Amniotic stem cell (primary cell): Measurements from ENCODE around the gene VPS29.
"Not testable (repeated sequence)": the region's sequence is repeated elsewhere in the genome, so short reads cannot be mapped to it uniquely, and the experiment has no call there.

Experiments
- DNase-seq: peaks from one replicate; lab custom pipeline; 2025; lab: John Stamatoyannopoulos, UW

The VPS29 gene

DNA sequence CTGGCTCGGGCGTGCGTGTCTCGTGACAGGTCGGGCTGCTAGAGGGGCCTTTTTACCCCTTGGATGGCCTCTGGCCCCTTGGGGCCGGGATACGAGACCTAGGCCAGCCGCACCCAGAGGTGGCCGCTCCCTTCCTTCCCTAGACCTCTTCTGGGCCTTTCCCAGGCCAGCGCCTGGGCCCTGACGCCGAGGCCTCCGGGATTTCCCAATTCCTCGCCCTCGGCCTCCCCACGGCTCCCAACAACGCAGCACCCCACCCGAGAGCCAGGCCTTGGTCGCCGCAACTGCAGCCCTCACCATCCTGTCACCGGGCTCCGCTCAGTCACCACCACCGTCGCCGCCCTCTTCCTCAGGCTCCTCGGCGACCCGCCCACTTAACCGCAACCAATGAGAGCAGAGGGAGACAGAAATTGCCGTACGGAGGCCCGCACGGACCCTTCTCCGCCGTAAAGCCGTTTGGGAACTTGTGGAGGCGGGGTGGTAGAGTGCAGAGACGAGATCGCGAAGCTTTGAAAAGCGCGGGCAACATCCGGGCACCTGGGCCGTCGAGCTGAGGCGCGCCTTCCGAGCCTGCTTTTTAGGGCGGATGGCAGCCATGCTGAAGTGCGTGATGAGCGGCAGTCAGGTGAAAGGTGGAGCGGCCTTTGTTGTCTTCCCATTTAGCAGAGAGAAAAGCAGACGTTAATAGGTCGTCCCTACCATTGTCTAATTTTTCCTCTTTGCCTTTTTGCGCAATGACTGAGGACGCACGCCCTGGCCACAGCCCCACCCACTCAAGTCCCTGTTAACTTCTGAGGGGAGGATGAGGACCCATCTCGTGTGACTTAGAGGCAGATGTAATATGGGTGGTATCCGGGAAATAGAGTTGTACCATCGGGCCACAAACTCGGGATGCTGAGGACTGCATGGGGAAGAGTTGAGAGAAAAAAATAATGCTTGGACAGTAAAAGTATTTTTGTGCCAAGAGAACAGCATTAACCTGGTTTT lies at the start of gene VPS29, which contains the start of gene RAD9B:
Gene VPS29, minus strand, starts transcription at position 360 of the 987 bp plus-strand sequence. Its CDS starts 60 bp downstream, at position 300.
Gene RAD9B, plus strand, starts transcription at position 580 of the 987 bp plus-strand sequence. Its CDS starts 7 bp downstream, at position 587.
- peak; percentile 95 for DNase-seq

DNA sequence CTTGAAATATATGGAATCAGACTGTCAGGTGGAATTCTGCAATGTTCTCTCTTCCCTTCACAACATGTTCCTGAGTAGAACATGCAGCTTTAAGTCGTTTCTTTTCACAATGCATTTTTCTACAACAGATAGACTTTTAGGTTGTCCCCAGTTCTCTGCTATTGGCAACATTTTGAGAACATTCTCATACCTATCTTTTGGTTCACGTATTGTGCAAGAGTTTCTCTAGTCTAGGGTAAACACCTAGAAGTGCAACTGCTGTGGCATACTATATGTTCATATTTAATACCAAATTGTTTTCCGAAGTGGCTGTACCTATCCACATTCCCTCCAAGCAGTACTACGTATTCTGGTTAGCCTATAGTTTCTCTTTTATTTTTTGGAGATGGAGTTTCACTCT lies 49.1 kb upstream of the VPS29 start:
- DNase-seq, result no peak

DNA sequence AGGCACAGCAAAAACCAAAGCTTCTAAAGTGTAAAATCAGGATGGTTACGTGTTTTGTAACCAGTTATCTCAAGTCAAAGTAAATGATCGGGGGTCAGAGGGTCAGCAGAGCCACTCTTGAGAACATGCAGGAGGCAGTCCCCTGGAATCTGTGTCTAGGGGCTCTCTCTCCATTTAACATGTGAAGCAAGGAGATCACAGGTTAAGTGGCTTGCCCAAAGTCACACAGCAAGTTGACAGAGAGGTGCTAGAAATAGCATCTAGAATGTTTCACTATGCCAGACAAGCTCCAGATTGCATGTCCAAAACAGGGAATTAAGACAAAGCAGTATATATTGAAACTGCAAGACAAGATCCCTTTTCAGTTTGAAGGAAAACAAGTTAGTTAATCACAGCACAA lies 47.8 kb upstream of the VPS29 start:
- DNase-seq, result no peak

DNA sequence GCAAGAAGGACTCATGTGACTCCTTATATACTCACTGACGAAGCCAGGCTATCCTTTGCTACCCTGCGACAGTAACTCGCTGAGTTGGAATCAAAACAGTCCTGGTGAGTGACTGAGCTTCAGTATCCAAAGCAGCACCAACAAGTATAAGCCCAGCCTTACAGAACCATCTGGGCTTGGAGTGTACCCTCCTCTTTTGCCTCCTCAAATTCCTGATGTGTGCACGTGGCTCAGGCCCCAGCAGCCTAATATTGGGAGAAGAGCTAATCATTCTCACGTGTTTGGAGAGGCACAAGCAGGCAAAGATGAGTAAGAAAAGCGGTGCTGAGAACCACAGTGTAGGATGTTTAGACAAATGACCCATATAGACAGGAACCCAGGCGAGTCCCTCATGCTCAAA lies 46.8 kb upstream of the VPS29 start:
- no peak for DNase-seq

DNA sequence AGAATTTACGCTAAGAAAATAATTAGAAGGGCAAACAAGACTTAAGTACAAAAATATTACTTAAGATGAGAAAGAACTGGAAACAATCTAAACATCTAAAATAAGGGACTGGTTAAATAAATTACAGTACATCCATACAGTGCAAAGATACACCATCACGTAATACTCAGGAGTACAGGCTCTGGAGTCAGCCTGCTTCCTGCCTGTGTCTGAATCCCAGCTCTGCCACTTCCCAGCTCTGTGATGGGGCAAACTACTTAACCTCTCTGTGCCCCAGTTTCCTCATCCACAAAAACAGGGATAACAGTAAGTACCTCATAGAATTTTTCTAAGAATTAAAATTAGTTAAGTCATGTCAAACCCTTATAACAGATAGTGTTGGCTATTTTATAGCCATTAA lies 45.2 kb upstream of the VPS29 start:
- DNase-seq, result no peak

DNA sequence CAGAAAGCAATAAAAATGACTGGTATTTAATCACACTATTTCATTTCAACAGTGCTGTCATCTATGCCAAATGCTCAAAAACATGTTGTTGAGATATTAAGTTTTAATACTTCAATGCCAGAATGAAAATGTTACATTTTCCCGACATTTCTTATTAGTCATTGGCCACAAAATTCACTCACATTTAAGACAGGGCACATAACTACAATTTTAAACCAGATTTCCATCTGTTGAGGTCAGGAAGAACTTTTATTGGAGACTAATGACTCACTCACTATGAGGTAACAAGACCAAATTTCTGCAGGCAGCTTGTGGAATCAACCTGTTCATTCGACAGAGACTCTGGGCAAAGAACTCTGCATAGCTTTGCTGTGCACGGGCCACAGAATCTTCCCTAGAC lies 44.4 kb upstream of the VPS29 start:
- peak; percentile 57 for DNase-seq

DNA sequence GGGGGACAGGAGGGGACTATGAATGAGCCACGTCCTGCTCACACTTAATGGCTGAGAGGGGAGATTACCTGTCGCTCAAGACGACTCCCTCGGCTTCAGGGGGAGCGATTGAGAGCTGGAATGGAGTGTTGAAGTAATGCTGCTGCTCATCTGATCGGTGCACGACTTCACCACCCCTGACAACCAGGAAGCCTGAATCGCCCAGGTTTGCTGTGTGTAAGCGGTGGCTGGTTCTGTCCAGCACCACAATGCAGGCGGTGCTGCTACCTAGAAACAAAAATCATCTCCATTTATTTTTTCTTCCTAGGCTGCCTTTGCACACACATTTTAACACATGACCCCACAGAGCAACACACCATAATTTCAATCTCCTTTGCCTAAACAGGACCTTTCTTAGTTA lies 43.9 kb upstream of the VPS29 start:
- no peak for DNase-seq

DNA sequence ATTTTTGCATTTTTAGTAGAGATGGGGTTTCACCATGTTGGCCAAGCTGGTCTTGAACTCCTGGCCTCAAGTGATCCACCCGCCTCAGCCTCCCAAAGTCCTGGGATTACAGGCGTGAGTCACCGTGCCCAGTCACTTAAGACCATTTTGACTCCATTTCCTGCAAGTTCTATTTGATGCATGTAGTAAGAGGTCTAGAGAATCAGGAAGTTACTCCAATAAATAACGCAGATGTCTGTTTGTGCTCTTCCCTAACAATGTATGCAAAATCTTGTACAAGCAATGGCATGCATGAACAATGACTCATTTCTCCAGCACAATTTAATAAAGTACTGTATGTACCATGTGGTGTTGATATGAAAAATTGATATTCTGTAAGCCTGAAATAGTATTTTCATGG lies 43.3 kb upstream of the VPS29 start:
- not testable (repeated sequence) for DNase-seq

DNA sequence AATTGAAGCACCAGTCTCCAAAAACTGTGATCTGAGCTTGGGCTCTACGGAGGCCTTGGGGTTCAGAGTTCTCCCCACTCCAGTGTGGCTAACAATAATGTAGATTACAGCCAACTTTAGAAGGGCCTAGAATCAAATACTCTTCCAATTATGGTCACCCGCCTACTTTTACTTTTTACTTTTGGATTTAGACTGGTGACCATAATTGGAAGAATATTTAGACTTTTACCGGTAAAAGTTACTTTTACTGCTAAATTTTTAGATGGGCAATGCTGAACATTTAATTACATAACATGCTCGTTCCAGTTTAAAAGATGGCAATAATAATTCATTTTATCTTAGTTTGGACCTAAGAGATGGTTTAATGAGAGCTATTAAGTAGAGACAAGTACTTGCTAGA lies 42.1 kb upstream of the VPS29 start:
- no peak for DNase-seq

DNA sequence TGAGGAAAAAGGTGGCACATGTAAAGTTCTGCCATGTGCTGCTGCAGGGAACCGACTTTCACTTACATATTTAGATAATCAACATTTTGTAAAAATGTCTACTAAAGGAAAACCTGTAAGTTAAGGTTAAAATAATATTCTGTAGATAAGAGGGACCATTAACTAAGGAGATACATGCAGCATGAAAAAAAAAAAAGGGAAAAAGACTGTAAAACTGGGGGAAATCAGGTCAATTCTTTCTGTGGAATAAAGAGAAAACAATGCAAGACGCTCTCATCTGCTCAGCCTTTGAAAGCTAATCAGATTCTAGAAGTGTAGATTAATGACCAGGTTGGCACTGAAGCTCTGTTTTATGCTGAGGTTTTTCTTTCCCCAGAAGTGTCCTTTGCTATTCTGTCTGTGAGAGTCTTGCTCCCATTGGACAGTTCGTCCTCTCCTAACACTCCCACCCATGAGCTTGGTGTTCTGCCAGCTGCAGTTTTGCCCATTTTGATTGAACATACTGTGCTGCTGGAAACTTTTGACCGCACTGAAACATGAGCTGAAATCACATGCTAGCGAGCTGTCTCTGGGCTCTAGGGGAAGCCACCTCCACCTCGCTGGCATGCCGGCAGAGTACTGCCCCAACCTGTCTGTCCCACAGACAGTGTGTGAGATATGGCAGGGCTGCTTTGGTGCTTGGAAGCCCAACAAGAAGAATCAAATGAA lies 41.5 kb upstream of the VPS29 start:
- DNase-seq, result no peak

DNA sequence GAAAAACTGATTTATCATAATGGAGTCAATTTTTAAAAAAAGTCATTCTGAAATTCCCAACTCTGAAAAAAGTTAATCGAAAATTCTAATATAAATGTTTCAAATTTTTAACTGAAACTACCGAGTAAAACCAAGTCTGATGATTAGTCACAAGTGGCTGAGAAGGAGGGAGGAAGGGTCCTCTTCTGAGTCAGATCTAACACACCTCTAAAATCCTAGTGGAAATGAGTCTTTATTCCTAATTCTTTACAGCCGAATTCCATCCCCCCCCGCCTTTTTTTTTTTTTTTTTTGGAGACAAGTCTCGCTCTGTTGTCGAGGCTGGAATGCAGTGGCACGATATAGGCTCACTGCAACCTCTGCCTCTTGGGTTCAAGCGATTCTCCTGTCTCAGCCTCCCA lies 38.1 kb upstream of the VPS29 start:
- DNase-seq, result no peak

DNA sequence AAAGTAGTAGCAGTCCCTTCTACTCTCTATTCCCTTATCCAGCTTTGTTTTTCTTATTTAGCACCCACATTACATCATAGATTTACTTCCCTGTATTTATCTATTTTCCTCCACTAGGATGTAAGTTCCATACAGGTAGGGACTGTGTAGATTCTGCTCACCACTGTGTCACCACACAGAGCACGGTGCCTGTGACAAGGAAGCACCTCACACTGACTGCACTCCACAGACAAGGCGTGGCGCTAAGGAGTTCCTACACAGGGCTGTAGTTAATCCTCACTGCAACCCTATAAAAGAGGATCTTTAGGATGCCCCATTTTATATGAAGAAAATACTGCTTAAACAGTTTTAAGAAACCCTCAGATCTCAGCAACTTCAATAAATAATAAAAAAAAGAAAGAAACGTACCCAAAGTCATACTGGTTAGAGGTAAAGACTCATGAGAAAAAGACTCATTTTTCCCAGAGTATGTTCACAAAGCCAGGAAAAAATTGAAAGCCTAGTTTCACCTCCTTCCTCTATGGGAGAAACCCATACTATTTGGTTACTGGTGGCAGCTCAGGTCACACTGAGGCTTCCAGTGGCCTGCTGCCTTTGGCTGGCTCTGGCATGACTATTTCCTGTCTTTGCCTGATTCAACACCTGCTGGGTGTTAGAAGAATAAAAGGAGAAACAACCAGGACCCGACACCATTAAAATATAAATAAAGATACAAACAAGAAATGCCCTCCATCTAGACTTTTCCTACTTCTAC lies 37.1 kb upstream of the VPS29 start:
- DNase-seq, result no peak

DNA sequence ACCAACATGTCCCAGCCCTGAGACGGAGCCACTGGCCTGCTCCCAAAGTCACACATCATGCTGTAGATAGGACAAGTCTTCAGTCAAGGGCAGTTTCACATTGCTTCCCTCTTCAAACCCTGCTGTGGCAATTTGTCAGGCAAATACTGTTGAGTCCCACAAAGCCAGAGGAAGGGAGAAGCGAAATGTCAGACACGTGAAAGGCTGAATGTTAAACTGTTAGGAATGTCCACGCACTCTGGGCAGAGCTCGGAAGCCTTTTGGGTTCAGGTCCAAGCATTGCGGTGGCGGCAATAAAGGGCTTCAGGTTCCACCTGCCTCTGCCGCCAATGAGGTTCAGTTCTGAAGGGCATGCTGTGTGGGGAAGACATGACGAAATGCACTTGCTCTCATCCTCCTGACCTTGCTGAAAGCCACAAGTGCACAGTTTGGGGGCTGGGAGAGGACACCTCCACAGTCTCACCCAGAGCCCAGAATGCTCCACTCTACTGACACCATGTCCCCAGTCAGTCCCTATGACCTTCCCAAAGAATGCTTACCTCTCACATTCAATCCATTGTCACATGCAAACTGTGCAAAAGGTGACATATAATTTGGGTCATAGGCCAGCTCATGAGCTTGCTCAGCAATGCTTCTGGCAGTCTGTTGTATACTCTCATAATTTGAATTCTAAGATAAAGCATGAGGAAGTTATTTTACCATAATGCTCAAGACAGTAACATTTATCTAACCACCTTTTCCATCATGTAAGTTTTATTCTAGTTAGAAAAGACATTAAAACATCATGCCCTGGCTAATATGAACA lies 35.9 kb upstream of the VPS29 start:
- DNase-seq, result no peak

DNA sequence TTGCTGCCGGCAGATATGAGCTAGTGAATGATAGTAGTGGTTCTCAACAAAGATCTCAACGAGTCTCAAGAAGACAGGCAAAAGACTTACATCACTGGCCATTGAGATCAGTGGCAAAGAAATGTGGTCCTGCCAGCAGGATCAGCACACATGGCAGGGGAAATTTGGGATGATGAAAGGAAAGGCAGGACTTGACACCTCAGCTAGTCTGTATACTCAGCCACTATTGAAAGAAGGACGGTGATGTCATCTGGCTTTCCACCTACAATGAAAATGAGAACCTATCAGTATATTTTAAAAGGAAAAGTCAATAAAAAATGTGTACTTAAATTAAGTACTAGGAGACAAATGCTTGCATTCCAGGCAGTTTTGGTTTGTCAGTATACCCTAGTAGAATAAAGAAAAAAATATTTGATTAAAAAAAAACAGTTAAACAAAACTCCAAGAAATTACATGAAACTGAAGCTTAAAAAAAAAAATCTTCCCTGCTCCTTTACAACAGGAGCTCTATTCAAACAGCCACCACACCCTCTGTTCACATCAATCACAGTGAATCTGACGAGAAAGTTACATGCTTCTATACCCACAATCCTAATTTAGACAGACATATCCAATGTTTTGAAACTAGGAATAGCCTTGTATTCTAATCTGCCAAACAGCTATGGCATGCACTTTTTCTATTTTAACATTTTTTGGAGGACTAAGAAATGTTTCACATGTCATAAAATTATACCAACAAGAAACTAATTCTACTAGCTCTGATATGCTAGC lies 35.1 kb upstream of the VPS29 start:
- no peak for DNase-seq

DNA sequence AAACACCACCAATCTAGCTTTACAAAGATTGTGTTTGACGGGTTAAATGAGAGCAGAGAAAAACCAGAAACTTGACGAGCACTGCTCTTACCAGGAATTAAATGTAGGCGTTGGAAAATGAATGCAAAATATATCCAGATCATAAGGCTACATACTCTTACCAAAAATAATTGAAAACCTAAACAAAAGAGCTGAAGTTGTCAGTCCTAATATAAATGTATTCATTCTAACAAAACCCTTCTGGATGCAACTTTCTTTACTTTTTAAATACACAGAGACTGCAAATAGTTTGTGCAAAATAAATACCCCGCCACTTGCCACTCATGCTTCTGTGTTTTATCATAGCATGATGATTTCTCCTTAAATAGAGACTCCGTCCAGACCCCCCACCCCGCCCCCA lies 32.9 kb upstream of the VPS29 start:
- DNase-seq, result no peak

DNA sequence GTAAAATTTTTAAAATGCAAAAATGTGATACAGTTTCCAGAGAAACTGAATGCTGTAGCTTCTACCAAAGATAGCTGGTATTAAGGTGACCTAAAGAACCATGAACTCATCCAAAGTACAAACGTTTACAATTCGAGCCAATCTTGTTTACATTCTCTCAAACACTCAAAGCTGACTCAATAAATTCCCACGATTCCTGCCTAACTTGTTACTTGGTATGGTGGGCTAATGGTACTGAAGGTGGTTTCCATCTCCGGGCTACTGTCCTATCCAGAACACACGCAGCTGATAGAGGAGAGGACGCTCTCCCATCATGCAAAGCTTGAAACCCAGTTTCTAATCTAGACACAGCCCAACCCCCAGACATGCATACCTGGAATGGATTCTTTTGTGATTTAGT lies 31.7 kb upstream of the VPS29 start:
- DNase-seq, result no peak

DNA sequence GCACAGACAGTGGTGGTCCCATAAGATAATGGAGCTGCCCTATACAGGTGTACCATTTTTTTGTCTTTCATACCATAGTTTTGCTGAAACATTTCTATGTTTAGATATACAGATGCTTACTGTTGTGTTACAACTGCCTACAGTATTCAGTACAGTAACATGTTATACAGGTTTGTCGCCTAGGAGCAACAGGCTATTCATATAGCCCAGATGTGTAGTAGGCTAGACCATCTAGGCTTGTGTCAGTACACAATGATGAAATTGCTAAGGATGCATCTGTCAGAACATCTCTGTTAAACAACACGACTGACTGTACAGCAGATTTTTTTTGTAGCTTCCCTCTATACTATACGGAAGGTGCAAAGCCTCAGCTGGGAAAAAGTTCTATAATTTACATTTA lies 30.7 kb upstream of the VPS29 start:
- no peak for DNase-seq

DNA sequence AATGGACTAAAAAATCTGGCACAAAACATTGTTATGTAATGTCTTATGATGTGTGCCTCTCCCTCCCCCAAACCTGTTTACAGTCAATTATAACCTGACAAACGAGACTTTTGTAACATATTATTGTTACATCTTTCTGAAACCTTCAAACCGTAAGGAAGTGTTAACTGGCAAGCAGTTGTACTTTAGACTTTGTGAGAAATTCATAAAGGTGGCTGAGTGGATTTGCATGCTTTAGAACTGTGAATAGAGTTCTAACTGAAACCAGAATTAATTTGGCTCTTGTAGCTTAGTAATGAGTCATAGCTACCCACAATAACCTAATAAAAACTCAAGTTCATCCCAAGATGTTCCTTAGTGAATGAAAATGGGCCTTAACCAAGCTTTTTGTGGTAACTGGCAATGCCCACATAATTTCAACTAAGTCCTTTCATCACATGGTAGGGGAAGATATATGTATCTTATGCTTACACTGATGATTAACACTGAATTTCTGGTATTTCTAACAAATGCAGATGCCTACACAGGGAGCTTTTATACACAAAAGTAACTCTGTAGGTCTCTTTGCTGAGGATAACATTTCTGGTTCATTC lies 29.9 kb upstream of the VPS29 start:
- DNase-seq, result no peak

DNA sequence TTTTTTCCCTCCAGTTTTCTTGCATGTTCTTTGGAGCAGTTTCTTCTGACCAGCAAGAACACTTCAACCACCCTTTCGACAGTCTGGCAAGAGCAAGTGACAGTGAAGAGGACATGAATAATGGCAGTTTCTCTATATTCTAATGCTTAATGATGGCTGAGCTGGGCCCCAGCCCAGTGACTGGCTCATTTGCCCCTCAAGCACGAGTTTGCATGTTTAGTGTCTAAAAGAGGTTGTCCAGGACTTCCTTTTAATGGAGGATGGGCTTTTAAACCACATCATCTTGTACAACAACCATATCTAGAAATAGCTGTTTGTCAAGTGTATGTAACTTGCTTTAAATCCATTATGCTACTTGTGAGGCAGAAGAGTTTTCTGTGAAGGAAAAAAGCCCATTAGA lies 28.6 kb upstream of the VPS29 start:
- DNase-seq, result no peak

DNA sequence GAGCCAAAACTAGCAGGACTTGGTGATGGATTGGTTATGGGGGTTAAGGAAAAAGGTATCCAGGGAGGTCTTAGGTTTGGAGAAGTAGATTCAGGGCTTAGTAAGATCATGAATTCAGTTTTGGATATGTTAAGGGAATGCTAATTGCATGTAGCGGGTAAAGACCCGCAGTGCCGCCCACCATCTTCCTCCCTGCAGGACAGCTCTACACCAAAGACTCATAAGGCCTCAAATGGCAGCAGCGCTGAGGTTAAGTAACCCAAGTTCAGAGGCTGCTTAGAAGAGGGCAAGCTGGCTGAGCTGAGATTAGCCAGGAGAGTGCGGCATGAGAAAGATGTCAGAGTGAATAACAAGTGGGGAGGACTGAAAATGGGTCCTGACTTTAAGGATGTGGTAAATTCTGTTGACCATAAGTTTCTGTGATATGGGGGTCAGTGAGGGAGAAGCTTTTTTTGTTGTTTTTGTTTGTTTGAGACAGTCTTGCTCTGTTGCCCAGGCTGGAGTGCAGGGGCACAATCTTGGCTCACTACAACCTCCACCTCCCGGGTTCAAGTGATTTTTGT lies 26.4 kb upstream of the VPS29 start:
- DNase-seq, result no peak
